K562 (cell line): ENCODE measurements around the gene SRBD1. TPM values are rescaled to one million over a fixed set of nuclear protein-coding genes. Genes with fewer than 3 reads are reported as not detected.

Experiments
- ARNT ChIP-seq, 2 experiments: fragments of 450-650 bp; IDR thresholded peaks; 2 replicates each; pipeline ENCODE4 v1.6.1; 2016; ENCODE audit warnings: mild to moderate bottlenecking in 1 of 2
- ATF1 ChIP-seq, 2 experiments: fragments of 450-650 bp in 1 of 2; IDR thresholded peaks; 2 replicates each; pipeline ENCODE4 v1.6.1; 2016; ENCODE audit warnings: missing compliant biosample characterization in 1 of 2, missing genetic modification characterization in 1 of 2
- ATF4 ChIP-seq: fragments of 450-650 bp; formaldehyde crosslinking; IDR thresholded peaks from 2 replicates; pipeline ENCODE4 v1.4.0; 2022; ENCODE audit warnings: mild to moderate bottlenecking, moderate library complexity
- BDP1 ChIP-seq: IDR thresholded peaks from 3 replicates; pipeline ENCODE4 v1.6.1; 2011; ENCODE audit not compliant: insufficient read length, insufficient read depth
- CAMTA2 ChIP-seq: fragments of 250-450 bp; sonication (Bioruptor Pico); conservative IDR thresholded peaks from 2 replicates; pipeline ENCODE4 v1.5.1; 2022
- CBX8 ChIP-seq: fragments of 200-600 bp; sonication (generic); IDR thresholded peaks from 2 replicates; pipeline ENCODE4 v1.6.1; 2012; ENCODE audit warnings: borderline replicate concordance, mixed run types, low read depth, mild to moderate bottlenecking, moderate library complexity, mixed read lengths, low read length, control low read depth, inconsistent platforms; ENCODE audit not compliant: poor library complexity, severe bottlenecking; ENCODE audit errors: extremely low read depth
- HCFC1 ChIP-seq: IDR thresholded peaks from 2 replicates; pipeline ENCODE4 v1.6.1; 2012; ENCODE audit warnings: low read depth, low read length, improper control_type of control experiment
- HDAC6 ChIP-seq: IDR thresholded peaks from 2 replicates; pipeline ENCODE4 v1.6.1; 2012; ENCODE audit warnings: low read depth, mild to moderate bottlenecking, control low read depth, inconsistent platforms, low read length, moderate library complexity
- HNRNPK ChIP-seq: fragments of 200-400 bp; formaldehyde crosslinking; IDR thresholded peaks from one replicate; pipeline ENCODE4 v1.6.1; 2018; ENCODE audit warnings: mild to moderate bottlenecking, low read depth, low read length; ENCODE audit not compliant: poor library complexity, severe bottlenecking
- IRF2 ChIP-seq: sonication (generic); formaldehyde crosslinking; IDR thresholded peaks from 2 replicates; pipeline ENCODE4 v1.8.1; 2022; ENCODE audit warnings: mild to moderate bottlenecking, missing genetic modification reagents
- KLF16 ChIP-seq: IDR thresholded peaks from 2 replicates; pipeline ENCODE4 v1.6.1; 2016; ENCODE audit warnings: antibody characterized with exemption
- NFYB ChIP-seq: IDR thresholded peaks from 2 replicates; pipeline ENCODE4 v1.6.1; 2011; ENCODE audit warnings: mild to moderate bottlenecking, moderate library complexity; ENCODE audit not compliant: insufficient read length; ENCODE audit errors: extremely low read depth
- PML ChIP-seq: IDR thresholded peaks from 2 replicates; pipeline ENCODE4 v1.6.1; 2012; ENCODE audit warnings: low read length, inconsistent platforms
- POLR2AphosphoS5 ChIP-seq: IDR thresholded peaks from 2 replicates; pipeline ENCODE4 v1.6.1; 2011; ENCODE audit warnings: mild to moderate bottlenecking, low read depth, low read length, moderate library complexity; ENCODE audit not compliant: control insufficient read depth, insufficient read depth
- POLR2G ChIP-seq: fragments of 200-400 bp; formaldehyde crosslinking; IDR thresholded peaks from 2 replicates; pipeline ENCODE4 v1.6.1; 2017; ENCODE audit warnings: low read depth, mild to moderate bottlenecking, antibody characterized with exemption, low read length, moderate library complexity
- SLC30A9 ChIP-seq: fragments of 250-450 bp; sonication (Bioruptor Pico); IDR thresholded peaks from 2 replicates; pipeline ENCODE4 v1.8.0; 2022; ENCODE audit warnings: mild to moderate bottlenecking, moderate library complexity
- SMAD3 ChIP-seq: fragments of 450-650 bp; formaldehyde crosslinking; conservative IDR thresholded peaks from 2 replicates; pipeline ENCODE4 v1.4.0; 2020; ENCODE audit warnings: mild to moderate bottlenecking
- TFAM ChIP-seq: fragments of 250-450 bp; sonication (Bioruptor Pico); conservative IDR thresholded peaks from 2 replicates; pipeline ENCODE4 v1.5.0; 2021; ENCODE audit warnings: mild to moderate bottlenecking, moderate library complexity
- ZFPM2 ChIP-seq: fragments of 250-450 bp; sonication (Bioruptor Pico); IDR thresholded peaks from 2 replicates; pipeline ENCODE4 v1.5.1; 2022; ENCODE audit warnings: mild to moderate bottlenecking
- ZFX ChIP-seq: sonication (generic); formaldehyde crosslinking; IDR thresholded peaks from 2 replicates; pipeline ENCODE4 v1.8.0; 2022; ENCODE audit warnings: mild to moderate bottlenecking, missing genetic modification reagents, moderate library complexity
- ZMIZ1 ChIP-seq, 2 experiments: fragments of 150-350 bp in 1 of 2; IDR thresholded peaks; 2 replicates each; pipeline ENCODE4 v1.6.1; 2012 to 2016; ENCODE audit warnings: low read depth in 2 of 2, low read length in 2 of 2, mild to moderate bottlenecking in 1 of 2, moderate library complexity in 1 of 2
- ZNF699 ChIP-seq: fragments of 250-450 bp; sonication (Bioruptor Pico); IDR thresholded peaks from 2 replicates; pipeline ENCODE4 v1.8.0; 2021; ENCODE audit warnings: mild to moderate bottlenecking, moderate library complexity; ENCODE audit not compliant: insufficient replicate concordance
- polyA plus RNA-seq, 8 experiments: library from polyadenylated mRNA; depleted of rRNA in 4 of 8; stranded (reverse) in 5 of 8; unstranded in 3 of 8; fragments of >200 nt; fragmentation: Nextera tagmentation in 2 of 8; fragmentation: Illumina TruSeq in 1 of 8; extraction: Ambion mirVana in 2 of 8; extraction: Trizol in 1 of 8; gene quantifications; 2 replicates each; pipeline versions ENCODE4 v1.2.1 to v1.2.3, GENCODE V29; 2011 to 2014; ENCODE audit warnings: inconsistent platforms in 1 of 8, missing spikeins in 1 of 8
- total RNA-seq, 7 experiments: library from RNA; depleted of rRNA in 6 of 7; stranded (reverse); fragments of >200 nt in 6 of 7; fragmentation: Illumina TruSeq in 2 of 7; extraction: Trizol in 2 of 7; gene quantifications; 2 replicates each; pipeline versions ENCODE4 v1.2.1 to v1.2.3, GENCODE V29; 2011 to 2021; ENCODE audit warnings: low replicate concordance in 1 of 7
- TF ChIP-seq, protein P1 (sequence below): fragments of 250-450 bp; sonication (Bioruptor Pico); IDR thresholded peaks from 2 replicates; pipeline ENCODE4 v1.5.0; 2021; ENCODE audit warnings: mild to moderate bottlenecking, borderline replicate concordance

SRBD1 gene
- total and polyA plus RNA-seq, 9 of the 15 experiments (the other 6 are each of a cell fraction or from before 2014, with no cell fraction given), result 6.9 to 23.2 (median 14.7) TPM

- TF ChIP-seq POLR2G, result peak; percentile 72
- no peak for TF ChIP-seq PML
- TF ChIP-seq ATF1 (CRISPR knock-in tag; IDR thresholded peaks at IDR 0.05), result 0 out of 2 replicates have a peak, but pooled peaks have one; percentile 31
- TF ChIP-seq ATF1 (tag; IDR thresholded peaks at IDR 0.05), result peak; percentile 77
- TF ChIP-seq KLF16, result no peak
- no peak for TF ChIP-seq TFAM (CRISPR knock-in tag)
- no peak for TF ChIP-seq HDAC6
- no peak for TF ChIP-seq BDP1
- no peak for TF ChIP-seq NFYB
- TF ChIP-seq HNRNPK, result no peak
- TF ChIP-seq ZMIZ1 (IDR thresholded peaks at IDR 0.05; ENCODE audit: low read depth in 2 of 2, low read length in 2 of 2), result no peak
- TF ChIP-seq ZNF699 (CRISPR knock-in tag), result no peak
- TF ChIP-seq IRF2 (CRISPR knock-in tag), result no peak
- no peak for TF ChIP-seq POLR2AphosphoS5
- TF ChIP-seq CBX8, result no peak
- TF ChIP-seq CAMTA2 (CRISPR knock-in tag), result no peak
- TF ChIP-seq SMAD3 (CRISPR knock-in tag), result 0 out of 2 replicates have a peak, but pooled peaks have one; percentile 57
- no peak for TF ChIP-seq ZFX (CRISPR knock-in tag)
- TF ChIP-seq, protein P1, sequence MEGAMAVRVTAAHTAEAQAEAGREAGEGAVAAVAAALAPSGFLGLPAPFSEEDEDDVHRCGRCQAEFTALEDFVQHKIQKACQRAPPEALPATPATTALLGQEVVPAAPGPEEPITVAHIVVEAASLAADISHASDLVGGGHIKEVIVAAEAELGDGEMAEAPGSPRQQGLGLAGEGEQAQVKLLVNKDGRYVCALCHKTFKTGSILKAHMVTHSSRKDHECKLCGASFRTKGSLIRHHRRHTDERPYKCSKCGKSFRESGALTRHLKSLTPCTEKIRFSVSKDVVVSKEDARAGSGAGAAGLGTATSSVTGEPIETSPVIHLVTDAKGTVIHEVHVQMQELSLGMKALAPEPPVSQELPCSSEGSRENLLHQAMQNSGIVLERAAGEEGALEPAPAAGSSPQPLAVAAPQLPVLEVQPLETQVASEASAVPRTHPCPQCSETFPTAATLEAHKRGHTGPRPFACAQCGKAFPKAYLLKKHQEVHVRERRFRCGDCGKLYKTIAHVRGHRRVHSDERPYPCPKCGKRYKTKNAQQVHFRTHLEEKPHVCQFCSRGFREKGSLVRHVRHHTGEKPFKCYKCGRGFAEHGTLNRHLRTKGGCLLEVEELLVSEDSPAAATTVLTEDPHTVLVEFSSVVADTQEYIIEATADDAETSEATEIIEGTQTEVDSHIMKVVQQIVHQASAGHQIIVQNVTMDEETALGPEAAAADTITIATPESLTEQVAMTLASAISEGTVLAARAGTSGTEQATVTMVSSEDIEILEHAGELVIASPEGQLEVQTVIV (CRISPR knock-in tag), result no peak
- no peak for TF ChIP-seq ZFPM2 (CRISPR knock-in tag)
- no peak for TF ChIP-seq ARNT (IDR thresholded peaks at IDR 0.05)
- TF ChIP-seq SLC30A9, result no peak
- no peak for TF ChIP-seq ATF4
- no peak for TF ChIP-seq HCFC1
These were observed 39.9 kb upstream of the SRBD1 start (continued) for GRCh38 chr2:45650851-45651414.
